Smooth muscle cell of the brain vasculature (primary cell): Measurements from ENCODE around the gene DYNC1I1.

Experiments
- DNase-seq: peaks from one replicate; pipeline ENCODE4 v3.0.0-alpha.2; 2012; ENCODE audit warnings: low read depth, low spot score

The DYNC1I1 gene

GRCh38 chr7:96136600-96137239 lies 364.4 kb downstream of the DYNC1I1 start:
- no peak for DNase-seq

GRCh38 chr7:96143495-96144259 lies 371.3 kb downstream of the DYNC1I1 start:
- no peak for DNase-seq

- no peak for DNase-seq
Observed at GRCh38 chr7:96144260-96144526, 371.8 kb downstream of the DYNC1I1 start.
